GM19025 (cell line): ENCODE results near the gene RNF135.
"Not testable (repeated sequence)": the region's sequence is repeated elsewhere in the genome, so short reads cannot be mapped to it uniquely, and the experiment has no call there.

ENCODE experiments used
- ATAC-seq: cut with Tn5 transposase; IDR thresholded peaks from one replicate; pipeline ENCODE4 v1.9.1; 2021; ENCODE audit warnings: mild to moderate bottlenecking, low read depth, moderate library complexity; ENCODE audit not compliant: unreplicated experiment

Gene RNF135

GRCh38 chr17:30952638-30953393 lies 18.0 kb upstream of the RNF135 start:
- ATAC-seq: no peak

- no peak for ATAC-seq
Measured at GRCh38 chr17:30954046-30954830, 16.6 kb upstream of the RNF135 start.

- ATAC-seq: no peak
Measured at GRCh38 chr17:30956764-30957374, 14.0 kb upstream of the RNF135 start.

DNA sequence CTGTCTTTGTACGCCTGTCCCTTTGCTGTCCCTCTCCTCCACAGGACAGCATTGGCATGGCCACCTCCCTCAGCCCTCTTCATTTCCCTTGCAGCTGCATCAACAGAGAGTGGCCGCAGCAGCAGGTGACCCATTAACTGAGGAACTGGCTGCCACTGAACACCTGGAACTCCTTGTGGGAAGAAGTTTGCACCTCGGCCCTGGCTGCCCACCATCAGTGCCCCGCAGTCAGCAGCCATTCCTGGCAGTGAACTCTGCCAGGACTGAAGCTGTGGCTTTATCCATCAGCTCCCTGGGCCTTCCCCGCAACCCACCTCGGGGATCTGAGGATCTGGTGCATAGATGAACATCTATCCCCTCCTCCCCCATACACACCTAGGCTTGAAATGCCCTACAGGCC lies 13.1 kb upstream of the RNF135 start:
- no peak for ATAC-seq

- no peak for ATAC-seq
Measured at GRCh38 chr17:30958187-30958586, 12.7 kb upstream of the RNF135 start.

- ATAC-seq: no peak
Measured at GRCh38 chr17:30961209-30962188, 9.3 kb upstream of the RNF135 start.

GRCh38 chr17:30964312-30964711 lies 6.5 kb upstream of the RNF135 start:
- ATAC-seq: not testable (repeated sequence)

- no peak for ATAC-seq
Measured at GRCh38 chr17:30964876-30965275, 6.0 kb upstream of the RNF135 start.

GRCh38 chr17:30965686-30966085 lies 5.2 kb upstream of the RNF135 start:
- no peak for ATAC-seq

DNA sequence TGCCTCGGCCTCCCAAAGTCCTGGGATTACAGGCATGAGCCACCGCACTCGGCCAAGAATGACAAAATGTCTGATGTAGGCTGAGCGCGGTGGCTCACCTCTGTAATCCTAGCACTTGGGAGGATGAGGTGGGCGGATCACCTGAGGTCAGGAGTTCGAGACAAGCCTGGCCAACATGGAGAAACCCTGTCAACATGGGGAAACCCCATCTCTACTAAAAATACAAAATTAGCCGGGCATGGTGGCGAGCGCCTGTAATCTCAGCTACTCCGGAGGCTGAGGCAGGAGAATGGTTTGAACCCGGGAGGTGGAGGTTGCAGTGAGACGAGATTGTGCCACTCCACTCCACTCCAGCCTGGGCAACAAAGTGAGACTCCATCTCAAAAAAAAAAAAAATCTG lies 2.9 kb upstream of the RNF135 start:
- ATAC-seq: not testable (repeated sequence)

DNA sequence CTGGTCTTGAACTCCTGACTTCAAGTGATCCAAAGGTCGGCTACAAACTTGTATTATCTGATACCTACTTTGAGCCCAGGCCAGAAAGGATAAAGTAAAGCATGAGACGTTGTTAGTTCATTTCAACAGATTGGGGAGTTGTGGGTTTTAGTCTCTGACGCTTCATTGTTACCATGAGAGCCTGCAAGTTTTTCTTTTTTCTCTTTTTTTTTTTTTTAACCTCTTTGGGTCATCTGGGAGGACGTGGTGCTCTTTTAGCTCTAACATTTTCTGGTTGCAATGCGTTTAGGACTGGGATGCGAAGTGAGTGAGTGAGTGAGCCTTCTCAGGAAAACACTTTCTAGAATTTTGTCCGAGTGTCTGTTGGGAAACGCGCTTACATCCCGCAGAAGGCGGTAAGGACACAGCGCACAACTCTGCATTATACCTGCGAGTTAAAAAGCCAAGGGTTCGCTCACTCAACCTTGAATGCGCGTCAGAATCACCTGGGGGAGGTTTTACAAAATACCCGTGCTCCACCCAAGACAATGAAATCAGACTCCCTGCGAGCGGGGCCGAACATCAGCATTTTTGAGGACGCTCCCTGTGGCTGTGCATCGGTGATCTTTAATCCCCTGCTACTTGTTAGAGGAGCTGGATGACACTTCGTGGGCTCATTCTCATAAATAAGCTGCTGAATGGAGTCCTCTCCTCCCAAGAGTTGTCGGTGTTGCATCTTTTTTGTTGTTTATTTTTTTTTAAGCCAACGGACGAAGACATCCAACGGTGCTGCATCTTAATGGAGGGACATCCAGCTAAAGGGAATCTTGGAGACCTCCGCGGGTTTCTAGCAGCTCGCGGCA lies 629 bp upstream of the RNF135 start:
- ATAC-seq: no peak

DNA sequence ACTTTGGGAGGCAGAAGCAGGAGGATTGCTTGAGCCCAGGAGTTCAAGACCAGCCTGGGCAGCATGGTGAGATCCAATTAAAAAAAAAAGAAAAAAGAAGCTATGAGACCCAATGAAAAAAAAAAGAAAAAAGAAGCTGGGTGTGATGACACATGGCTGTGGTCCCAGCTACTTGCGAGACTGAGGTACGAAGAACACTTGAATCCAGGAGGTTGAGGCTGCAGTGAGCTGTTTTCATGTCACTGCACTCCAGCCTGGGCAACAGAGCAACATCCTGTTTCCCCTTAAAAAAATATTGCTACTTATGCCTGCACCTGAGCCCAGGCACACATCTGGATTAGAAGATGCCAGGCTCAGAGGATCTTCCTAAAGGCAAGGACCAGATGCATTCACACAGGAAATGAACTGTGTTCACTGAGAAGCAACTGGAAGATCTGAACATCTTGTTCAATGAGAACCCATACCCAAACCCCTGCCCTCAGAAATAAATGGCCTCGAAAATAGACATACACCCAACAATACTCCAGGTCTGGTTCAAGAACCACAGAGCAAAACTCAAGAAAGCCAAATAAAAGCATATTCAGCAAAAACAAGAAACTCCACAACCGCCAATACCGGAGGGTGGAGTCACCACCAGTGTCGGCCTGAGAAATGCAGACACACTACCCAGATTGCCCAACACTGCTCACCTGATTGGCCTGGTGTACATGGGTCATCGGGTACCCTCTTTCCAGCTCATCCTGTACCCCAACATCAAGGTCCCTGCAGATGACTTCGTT lies 4.4 kb downstream of the RNF135 start:
- ATAC-seq: no peak

DNA sequence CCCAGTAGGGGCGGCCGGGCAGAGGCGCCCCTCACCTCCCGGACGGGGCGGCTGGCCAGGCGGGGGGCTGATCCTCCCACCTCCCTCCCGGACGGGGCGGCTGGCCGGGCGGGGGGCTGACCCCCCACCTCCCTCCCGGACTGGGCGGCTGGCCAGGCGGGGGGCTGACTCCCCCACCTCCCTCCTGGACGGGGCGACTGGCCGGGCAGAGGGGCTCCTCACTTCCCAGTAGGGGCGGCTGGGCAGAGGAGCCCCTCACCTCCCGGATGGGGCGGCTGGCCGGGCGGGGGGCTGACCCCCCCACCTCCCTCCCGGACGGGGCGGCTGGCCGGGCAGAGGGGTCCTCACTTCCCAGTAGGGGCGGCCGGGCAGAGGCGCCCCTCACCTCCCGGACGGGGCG lies 9.1 kb downstream of the RNF135 start:
- ATAC-seq: not testable (repeated sequence)

DNA sequence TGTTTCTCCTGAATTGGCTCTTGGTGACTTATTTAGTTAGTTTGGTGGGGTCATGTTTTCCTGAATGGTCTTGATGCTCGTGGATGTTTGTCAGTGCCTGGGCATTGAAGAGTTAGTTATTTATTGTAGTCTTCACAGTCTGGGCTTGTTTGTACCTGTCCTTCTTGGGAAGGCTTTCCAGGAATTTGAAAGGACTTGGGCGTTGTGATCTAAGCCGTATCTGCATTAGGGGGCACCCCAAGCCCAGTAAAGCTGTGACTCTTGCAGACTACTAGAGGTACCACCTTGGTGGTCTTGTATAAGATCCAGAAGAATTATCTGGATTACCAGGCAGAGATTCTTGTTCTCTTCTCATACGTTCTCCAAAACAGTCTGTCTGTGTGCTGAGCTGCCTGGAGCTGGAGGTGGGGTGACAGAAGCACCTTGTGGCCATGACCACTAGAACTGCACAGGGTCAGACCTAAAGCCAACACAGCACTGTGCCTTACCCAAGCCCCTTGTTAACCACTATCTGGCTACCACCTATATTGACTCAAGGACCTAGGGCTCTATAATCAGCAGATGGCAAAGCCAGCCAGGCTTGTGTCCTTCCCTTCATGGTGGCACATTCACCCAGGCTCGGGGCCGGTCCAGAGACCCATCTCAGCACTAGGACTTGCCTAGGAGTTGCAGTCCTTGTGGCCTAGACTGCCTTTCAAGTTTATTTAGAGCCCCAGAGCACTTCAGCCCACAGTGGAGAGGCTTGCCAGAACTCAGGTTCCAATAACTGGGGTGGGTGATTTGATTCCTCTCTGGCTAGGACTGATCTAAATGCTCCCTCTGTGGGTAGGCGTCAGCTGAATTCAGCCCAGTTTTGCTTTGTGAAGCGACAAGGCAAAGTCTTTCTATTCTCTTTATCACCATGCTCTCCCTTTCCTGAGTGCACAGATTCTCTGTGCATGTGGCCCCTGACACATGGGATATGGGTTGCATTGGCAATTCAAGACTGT lies 11.0 kb downstream of the RNF135 start:
- no peak for ATAC-seq

DNA sequence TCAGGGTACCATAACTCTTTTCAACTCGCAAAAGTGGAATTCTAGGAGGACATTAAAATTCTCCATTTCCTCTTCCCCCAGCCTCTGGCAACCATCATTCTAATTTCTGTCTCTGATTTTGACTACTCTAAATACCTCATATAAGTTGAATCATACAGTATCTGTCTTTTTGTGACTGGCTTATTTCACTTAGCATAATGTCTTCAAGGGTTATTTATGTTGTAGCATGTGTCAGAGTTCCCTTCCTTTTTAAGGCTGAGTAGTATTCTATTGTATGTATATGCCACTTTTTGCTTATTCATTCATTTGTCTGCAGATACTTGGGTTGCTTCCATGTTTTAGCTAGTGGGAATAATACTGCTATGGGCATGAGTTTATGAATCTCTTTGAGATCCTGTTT lies 12.0 kb downstream of the RNF135 start:
- no peak for ATAC-seq

- ATAC-seq: no peak
Measured at GRCh38 chr17:30990458-30990857, 19.6 kb downstream of the RNF135 start.

DNA sequence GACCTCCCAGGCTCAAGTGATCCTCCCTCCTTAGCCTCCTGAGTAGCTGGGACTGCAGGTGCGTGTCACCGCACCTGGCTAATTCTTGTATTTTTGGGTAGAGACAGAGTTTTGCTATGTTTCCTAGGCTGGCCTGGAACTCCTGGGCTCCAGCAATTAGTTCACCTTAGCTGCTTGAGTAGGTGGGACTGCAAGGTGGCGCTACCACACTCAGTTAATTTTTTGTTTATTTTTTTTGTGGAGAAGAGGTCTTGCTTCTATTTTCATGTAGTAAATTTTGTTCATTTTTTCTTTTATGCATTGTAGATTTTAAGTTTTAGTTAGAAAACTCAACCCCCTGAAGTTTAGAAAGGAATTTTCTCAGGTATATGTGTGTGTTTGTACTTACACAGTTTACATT lies 21.7 kb downstream of the RNF135 start:
- no peak for ATAC-seq

GRCh38 chr17:30995347-30995746 lies 24.5 kb downstream of the RNF135 start:
- ATAC-seq: no peak
